Activated naive CD4-positive, alpha-beta T cell treated with Interleukin-2 at 50 U/mL for 16 hours (primary cell): ENCODE data around the gene H1-8.
A peak's percentile ranks its signal among the peaks of the same experiment; 100 is the strongest.

Source experiments
- DNase-seq: peaks from one replicate; pipeline ENCODE4 v3.0.0-alpha.2; 2020

H1-8 gene

DNA sequence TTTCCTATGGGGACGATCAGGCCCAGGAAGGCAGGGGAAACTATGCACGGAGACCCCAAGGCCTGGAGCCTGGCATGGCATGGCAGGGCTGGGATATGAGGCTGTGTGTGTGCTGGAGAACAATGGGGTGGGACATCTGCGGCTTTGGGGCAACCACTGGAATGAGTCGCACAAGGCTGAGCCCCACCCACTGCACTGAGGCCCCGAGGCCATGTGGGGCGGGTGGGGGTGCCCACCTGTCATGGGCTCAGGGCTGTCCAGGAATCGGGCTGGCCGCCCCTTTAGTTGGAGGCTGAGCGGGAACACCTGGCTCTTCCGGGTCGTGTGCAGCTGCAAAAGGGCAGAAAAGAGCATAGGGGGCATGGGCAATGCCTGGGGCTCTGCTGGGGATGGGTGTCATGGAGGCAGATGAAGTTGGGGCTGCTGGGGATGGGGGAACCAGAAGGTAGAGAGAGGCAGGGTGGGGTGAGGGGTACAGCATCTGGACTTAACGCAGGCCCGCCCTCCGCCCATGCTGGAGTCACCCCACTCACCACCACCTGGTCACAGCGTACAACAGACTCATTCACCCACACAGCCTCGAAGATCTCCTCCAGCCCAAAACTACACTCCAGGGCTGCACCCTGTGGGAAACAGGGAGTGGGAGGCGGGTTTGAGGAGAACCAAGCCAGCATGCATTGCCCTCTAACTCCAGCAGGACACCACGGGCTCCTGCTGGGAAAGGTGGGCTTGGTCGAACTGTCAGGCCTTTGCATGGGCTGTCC, 32.4 kb downstream of the H1-8 start:
- no peak for DNase-seq

DNA sequence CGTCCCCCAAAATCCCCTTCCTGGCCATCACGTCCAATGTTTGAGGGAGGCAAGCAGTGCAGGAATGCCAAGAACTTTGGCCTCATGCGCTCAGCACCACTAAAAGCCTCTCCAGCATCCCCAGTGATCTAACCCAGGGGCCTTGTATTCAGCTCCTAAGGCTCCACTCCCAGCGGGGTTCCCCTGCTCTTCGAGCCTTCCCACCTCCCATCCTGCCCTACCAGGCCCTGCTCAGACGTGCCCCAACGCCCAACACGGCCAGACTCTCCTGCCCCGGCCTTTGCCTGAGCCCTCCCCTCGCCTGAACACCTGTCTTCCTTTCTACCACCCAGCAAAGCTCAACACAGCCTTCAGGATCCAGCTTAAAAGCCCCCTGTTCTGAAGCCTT, 33.0 kb downstream of the H1-8 start:
- no peak for DNase-seq

DNA sequence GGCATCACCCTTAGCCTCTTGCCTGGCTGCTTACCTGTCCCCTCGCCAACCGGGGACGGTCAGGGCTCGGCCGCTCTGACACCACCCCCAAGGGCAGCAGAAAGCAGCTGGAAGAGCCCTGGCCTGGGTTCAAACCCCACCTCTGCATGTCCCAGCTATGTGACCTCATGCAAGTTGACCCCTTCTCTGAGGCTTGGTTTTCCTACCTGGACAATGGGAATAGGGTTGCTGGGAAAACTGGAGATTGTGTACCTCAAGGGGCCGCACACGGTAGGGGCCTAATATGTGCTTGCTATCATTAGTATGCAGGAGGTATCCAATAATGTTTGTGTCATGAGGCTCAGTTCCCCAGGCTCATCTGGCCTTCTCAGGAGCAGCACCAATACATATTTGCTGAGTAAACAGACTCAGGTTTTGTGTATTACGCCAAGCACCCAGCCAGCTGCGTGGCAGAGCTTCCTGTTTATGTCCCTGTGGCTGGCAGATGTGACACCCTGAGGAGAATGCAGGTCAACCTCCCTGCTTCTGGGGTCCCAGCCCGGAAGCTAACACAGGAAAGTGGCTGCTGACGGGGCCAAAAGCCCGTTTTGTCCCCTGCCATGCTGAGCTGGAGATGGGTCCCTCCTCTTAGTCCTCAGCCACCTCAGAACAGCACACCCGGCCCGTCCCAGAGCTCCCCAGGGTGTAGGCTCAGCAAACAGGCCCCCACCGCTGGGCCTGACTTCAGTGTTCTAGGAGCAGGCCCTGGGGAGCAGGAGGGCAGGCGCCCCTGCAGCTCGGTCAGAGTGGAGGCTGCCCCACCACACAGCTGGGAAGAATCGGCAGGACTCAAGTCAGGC, 33.8 kb downstream of the H1-8 start:
- peak; percentile 45 for DNase-seq

DNA sequence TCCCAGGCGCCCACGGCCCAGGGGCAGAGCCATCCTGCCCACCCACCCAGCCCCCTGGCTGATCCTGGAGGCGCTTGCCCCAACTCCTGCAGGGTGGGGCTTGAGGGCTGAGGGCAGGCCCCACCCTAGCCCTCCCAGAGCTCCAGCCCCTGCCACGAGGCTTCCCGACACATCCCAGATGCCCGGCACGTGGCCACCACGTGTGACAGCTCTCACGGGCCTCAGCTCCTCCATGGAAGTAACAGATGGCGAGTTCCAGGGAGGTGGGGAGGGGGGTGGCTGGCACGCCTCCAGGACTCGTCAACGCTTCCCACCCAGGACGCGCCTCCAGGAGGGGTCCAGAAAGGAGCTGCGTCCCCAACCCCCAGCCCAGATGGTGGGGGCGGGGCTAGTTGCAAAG, 34.4 kb downstream of the H1-8 start:
- DNase-seq = no peak

DNA sequence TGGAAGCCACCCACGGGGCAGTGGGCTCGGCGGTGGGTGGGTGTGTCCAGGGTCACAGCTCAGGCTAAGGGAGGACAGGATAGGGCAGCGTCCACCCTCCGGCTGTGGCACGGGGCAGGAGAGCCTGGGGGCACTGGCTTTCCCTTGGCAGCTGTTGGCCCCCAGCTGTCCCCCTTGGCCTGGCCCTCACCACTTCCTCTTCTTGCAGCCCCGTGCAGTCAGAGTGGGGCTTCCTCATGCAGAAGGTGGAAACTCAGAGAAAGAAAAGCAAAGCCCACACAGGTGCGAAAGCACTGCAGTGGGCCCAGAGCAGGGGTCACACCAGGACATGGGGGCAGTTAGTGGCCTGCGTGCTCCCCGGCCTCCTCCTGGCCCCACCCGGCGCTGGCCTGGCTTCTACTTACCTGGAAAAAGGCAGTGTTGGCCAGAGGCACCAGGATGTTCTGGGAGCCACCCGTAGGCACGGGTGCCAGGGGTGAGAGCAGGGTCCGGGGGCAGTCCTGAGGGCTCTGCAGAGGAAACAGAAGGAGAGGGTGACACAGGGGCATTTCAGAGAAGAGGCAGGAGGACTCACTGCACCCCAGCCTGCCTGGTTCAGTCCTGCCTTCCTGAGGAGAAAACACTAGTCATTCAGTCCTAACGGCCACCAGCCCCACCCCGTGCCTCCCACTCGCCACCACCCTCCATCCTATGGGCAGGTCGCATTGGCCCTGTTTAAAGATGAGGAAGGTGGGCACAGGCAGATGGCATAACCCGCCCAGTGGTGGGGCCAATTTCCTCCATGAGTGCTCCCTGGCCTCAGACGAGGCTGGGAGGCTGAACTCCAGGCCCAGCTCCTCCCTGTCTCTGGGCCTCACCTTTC, 35.2 kb downstream of the H1-8 start:
- DNase-seq = no peak

DNA sequence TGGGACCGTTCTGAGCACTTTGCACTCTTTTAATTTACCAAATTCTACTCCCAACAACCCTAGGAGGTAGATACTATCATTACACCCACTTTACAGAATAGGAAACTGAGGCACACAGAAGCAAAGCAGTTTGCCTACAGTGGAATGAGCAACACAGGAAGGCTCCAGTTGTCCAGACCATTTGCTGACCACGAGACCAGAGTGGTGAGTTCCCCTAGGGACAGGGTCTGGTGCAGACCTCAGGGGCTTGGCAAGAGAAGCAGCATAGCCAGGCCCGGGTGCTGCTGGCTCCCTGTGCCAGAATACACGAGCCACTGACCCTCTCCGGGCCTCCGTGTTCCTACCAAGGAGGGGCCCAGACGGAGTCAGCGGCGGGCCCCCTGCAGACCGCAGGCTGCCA, 37.0 kb downstream of the H1-8 start:
- no peak for DNase-seq

DNA sequence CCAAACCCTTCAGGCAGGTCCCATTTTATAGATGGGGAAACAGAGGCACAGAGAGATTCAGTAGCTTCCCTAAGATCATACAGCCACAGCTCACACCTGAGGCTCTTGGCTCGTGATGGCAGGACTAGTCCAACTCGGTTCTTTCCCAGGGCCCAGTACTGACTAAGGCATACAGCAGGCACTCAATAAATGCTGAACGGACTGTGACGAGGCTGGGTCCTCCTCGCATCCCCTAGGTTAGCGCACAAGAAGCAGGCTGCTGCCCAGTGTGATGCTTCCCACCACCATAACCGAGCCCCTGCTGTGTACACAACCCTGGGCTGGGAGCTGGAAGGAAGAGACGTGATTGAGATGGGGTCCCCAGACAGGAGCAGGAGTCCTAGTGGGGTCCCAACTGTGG, 38.6 kb downstream of the H1-8 start:
- no peak for DNase-seq

DNA sequence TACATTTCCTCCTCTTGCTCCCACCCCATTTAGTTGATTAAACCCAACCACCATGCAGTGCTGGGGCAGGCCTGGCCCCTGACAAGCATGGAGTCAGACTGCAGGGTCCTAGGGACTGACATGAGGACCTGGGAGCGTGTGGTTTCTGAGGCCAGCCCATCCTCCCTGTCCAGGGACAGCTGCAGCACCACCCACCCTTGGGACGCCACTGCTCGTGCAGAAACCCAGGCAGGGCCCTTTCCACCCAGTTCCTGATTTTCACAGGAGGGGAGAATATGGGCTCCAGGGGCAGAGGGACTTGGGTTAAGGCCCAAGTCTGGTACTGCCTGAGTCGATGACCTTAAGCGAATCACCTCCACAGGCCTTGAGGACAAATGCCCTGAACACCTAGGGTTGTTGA, 39.8 kb downstream of the H1-8 start:
- DNase-seq = no peak

DNA sequence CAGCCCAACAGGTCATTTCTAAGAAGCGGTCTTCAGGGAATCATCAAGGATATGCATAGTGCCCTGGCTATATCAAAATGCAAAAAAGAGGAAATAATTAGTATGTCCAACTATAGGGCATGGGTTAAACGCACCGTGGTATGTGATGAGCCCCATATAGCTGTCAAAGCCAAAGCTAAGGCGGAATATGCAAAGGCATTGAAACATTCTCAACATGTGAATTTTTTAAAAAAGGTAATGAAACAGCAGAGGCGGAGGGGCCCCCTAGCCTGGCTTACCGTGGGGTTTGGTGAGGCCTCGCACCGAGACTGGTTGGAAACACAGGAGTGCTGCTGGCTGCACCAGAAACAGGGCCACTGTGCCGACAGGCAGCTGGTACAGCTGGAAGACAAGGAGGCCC, 40.3 kb downstream of the H1-8 start:
- DNase-seq = no peak

DNA sequence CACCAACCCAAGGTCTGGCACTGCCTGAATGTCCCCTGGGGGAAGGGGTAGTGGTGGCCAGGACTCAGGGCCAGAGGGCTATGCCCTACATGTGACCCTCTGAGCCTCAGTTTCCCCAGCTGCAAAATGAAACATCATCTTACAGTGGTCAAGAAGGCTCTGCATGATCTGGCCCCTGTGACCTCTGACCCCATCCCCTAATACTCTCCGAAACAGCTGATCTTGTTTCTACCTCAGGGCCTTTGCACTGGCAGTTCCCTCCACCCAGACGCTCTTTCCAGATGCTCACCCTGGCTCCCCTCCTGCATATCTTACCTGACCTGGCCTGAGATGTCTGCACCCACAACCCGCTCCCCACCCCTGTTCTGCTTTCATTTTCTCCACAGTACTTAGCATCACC, 41.7 kb downstream of the H1-8 start:
- DNase-seq = no peak

DNA sequence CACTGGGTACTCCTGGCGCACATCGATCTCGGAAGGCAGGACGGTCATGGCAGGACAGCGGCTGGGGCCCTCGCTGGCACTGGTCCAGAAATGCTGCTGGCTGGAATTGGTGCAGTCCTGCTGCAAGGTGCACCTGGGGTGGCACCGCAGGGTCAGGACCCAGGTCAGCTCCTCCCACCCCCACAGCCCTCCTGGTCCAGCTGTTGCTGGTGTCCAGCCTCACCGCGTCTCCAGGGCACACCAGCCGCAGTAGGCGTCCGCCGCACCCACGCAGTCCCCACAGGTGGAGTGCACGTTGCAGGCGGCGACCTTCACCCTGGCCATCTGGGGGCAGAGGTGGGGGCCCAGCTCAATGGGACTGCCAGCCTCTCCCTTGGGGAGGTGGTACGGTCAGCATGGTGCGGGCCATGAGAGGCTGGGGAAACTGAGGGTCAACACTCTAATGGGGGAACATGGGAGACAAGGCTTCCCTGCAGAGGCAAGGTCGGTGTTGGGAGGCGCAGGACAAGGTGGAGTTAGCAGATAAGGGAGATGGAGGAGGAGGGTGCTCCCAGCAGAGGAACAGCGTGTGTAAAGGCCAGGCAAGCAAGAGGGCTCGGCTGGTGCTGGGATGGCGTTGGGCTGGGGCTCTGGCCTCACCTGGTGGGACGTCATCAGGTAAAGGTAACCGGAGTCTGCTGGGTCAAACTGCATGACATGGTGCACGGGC, 43.1 kb downstream of the H1-8 start:
- DNase-seq = no peak

DNA sequence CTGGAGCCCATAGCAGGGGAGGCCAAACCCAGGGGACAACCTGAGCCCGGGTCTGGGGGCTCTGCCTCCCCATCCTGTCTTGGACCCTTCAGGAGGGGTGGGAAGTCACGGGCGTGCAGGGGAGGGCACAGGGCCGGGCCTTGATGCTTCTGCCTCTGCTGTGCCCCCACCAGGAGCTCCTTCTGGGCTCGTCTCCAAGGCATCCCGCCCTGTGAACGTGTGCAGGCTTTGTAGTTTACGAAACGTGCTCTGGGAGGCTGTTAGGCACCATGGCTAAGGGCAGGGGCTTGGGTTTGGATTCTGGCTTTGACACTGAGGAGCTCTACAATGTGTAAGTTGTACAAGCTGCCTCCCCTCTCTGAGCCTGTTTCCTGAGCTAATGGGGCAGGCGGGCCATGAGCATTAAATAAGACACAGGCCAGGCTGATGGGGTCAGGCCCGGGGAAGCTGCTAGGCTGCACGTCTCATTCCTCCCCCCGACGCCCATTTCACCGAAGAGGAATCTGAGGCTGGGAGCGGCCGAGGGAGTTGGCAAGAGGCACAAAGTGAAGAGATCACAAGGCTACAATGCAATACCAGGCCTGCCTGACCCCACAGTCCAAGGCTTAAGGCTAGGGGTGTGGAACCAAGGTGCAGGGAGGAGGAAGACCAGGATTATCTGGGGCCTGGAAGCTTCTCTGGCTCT, 43.9 kb downstream of the H1-8 start:
- no peak for DNase-seq

DNA sequence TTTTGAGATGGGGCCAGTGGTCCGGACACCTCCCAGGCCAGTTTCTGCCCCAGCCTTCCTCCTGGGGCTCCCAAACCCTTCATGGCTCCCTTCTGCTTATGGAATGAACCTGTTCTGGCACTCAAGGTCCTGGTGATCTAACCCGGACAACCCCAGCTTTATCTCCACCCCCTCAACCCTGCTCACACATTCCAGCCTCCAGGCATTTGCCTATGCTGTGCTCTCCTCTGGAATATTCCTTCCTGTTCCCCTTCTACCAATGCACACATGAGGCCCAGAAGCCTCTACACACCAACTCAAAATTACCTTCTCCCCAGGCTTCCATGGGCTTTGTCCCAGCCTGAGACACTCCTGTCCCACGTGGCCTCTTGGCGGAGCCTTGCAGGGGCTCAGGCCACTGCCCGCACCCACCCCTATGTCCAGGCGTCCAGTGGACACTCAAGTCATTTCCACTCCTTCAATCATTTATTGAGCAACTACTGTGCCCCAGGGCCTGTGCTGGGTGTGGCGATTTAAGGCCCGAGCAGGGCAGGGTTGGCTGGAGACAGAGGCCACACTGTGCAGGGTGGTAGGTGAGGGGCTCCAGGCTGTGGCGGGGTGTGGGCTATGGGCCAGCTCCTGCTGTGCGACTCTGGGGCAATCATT, 44.7 kb downstream of the H1-8 start:
- DNase-seq = no peak

DNA sequence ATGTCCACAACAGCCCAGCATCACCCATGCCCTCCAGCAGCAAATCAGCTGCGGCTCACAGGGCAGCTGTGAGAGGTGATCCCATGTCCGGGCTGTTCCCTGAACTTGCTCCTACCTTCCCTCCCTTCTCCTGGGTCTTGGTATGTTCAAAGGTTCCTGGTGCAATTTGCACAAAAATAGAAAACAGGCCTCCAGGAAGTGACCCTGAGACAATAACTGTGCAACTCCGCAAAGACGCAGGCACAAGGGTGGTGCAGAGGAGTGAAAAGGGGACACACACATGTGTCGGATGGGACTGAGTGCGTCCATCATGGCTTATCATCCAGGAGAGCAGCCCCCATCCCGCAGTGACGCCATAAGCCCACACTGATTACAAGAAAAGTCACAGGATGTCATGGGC, 47.2 kb downstream of the H1-8 start:
- DNase-seq = no peak

DNA sequence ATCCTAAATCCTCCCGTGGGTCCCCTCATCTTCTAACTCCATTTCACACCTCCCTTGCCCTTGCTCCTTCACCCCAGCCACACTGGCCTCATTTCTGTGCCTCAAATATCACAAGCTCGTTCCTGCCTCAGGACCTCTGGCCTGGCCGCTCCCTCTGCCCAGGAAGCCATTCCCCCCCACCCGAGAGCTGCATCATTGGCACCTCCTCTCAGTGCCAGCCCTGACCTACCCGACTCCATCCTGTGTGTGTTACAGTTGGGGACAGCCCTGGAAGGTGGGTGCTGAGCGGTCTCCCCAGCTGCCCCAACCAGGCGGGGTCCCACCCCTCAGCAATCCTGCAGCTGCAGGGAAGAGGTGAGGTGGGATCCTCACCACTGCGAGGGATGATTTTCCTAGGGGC, 49.0 kb downstream of the H1-8 start:
- DNase-seq = no peak

DNA sequence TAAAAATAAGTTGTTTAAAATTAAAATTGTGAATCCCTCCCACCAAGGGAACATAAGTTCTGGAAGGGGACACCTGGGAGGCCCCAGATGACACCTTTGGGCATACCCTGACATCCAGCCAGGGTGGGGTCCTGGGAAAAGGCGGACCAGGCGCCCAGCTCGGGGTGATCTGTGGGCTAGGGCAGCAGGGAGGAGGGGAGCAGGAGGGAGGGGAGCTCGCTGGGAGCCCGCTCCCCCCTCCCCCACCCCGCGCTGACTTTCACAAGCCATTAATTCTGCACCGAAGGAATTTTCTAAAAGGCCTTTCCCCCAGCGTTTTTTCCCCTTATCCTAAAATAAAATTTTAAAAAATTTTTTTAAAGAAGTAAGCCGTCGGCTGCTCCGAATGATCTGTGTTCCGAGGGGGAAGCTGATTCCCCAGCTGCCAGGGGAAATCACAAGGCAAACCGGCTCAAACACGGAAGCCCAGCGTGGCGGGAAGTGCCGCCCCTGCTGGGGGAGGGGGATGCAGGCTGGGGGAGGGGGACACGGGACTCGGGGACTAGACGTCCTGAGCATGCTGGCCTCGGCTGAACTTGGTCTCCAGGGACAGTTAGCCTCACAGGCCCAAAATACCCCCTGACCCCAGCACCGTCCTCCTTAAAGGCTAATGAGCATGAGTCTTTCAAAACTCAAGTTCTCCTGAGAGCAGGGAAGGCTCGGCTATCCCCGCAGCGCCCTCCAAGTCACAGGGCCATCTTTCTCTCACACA, 49.6 kb downstream of the H1-8 start:
- DNase-seq = no peak

DNA sequence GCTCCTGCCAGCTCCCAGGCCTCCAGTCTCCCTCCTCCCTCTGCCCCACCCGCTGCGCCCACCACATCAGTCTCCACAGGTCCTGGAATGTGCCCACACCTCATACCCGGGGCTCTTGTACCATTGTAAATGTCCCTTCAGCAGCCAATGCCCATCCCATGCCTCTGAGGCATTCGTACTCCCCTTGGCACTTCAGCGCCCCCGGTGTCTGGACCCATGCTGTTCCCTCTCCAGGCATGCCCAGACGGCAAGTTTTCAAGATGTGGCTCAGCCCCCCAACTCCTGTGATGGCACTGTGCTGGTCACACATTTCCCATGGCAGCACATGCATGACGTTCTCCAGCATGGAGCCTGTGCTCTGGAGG, 50.2 kb downstream of the H1-8 start:
- DNase-seq = no peak

DNA sequence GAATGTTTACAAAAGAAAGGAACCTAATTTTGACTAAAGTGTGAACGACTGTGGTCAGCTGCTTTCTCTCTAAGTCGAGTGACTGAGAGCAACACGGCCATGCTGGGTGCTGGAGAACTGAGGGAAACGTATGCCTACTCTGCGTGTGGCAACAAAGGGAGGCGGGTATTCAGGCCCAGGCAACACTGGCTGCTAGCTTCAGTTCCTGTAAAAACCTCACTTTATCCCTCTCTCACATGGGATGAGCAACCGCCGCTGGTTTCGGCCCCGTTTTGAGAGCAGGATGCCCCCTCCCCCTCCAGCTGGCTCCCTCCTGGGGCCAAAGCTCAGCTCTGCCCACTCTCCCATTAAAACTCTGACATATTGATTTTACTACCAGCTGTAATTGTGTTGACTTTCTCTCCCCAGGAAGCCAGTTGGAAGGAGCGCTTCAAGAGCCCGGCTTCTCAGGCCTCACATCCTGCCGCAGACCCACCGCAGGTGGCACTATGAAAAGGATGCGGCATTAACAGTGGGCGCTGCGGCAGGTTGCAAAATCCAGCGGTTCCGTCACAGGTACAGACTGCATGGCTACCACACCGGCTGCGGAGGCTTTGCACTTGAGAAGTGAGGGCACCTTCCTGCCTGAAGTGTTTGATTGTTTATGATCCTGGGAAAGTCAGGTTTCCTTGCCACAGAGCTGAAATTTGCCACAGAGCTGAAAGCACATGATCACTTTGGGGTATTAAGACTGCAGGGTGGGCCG, 50.8 kb downstream of the H1-8 start:
- DNase-seq = peak; percentile 63

DNA sequence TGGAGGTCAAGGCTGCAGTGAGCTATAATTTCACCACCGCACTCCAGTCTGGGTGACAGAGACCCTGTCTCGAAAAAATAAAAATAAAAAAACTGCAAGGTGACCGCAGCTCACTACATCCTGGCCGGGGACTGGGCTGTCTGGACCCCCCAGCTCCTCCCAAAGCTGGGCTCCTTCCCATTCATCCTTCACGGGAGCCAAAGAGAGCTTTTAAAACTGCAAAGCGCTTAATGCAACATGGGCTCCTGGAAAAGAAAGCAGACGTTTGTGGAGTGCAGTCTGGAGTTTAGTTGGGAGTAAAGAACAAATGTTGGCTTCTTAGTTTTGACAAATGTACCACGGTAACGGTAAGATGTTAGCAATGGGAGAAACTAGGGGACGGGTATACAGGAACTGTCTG, 51.4 kb downstream of the H1-8 start:
- DNase-seq = no peak

DNA sequence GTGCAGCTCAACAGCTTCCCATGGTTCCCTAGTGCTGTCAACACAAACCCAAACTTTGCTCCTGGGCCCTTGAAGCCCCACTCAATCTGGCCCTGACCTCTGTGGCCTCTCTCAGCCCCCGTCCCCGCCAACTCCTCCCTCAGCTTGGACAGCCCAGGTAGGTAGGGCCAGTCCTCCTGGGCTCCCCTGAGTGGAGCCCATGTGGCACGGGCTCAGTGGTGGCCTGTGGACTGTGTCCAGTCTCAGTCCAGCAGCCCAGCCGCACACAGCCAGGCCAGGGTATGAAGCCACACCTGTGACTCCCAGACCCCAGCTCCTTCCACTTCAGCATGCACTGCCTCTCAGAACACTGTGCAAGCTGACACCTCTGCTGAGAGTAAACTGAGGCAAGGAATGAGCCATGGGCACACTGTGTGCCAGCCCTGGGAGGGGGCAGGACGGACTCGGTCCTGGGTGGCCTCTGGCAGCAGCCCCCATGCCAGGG, 52.0 kb downstream of the H1-8 start:
- no peak for DNase-seq
